Hepatocyte (in vitro differentiated cells): Measurements from ENCODE around the gene ATP10D. TPM values are rescaled to one million over a fixed set of nuclear protein-coding genes. Genes with fewer than 3 reads are reported as not detected.

ENCODE experiments used
- DNase-seq: peaks from one replicate; pipeline ENCODE4 v3.0.0-alpha.2; 2016; ENCODE audit warnings: low spot score
- H2AFZ ChIP-seq: fragments of 200-600 bp; sonication (generic); 2 replicates; pipeline ENCODE4 v1.6.0; 2016; ENCODE audit warnings: antibody characterized with exemption, mild to moderate bottlenecking
- H3K27ac ChIP-seq: fragments of 200-600 bp; sonication (generic); 2 replicates; pipeline ENCODE4 v1.5.1; 2016; ENCODE audit warnings: mild to moderate bottlenecking
- H3K27me3 ChIP-seq: fragments of 200-600 bp; sonication (generic); 2 replicates; pipeline ENCODE4 v1.6.1; 2016
- H3K36me3 ChIP-seq: fragments of 200-600 bp; sonication (generic); replicated peaks from 2 replicates; pipeline ENCODE4 v1.5.1; 2016; ENCODE audit warnings: low read depth; ENCODE audit not compliant: insufficient read depth
- H3K4me1 ChIP-seq: fragments of 200-600 bp; sonication (generic); 2 replicates; pipeline ENCODE4 v1.5.1; 2016; ENCODE audit warnings: mild to moderate bottlenecking, moderate library complexity; ENCODE audit not compliant: insufficient read depth
- H3K4me2 ChIP-seq: fragments of 200-600 bp; sonication (generic); 2 replicates; pipeline ENCODE4 v1.6.0; 2016
- H3K4me3 ChIP-seq: fragments of 200-600 bp; sonication (generic); 2 replicates; pipeline ENCODE4 v1.5.1; 2016; ENCODE audit warnings: mild to moderate bottlenecking
- H3K79me2 ChIP-seq: fragments of 200-600 bp; sonication (generic); 2 replicates; pipeline ENCODE4 v1.6.0; 2017; ENCODE audit warnings: mild to moderate bottlenecking
- H3K9me2 ChIP-seq: fragments of 200-600 bp; sonication (generic); replicated peaks from 2 replicates; pipeline ENCODE4 v1.6.0; 2017; ENCODE audit warnings: mild to moderate bottlenecking; ENCODE audit not compliant: insufficient read depth
- H3K9me3 ChIP-seq: fragments of 200-600 bp; sonication (generic); 2 replicates; pipeline ENCODE4 v1.5.1; 2016; ENCODE audit warnings: low read depth, mild to moderate bottlenecking
- H4K20me1 ChIP-seq: fragments of 200-600 bp; sonication (generic); 2 replicates; pipeline ENCODE4 v1.6.0; 2016; ENCODE audit warnings: mild to moderate bottlenecking; ENCODE audit not compliant: insufficient read depth, poor library complexity, severe bottlenecking
- CTCF ChIP-seq: fragments of 200-600 bp; sonication (generic); IDR thresholded peaks from 2 replicates; pipeline ENCODE4 v1.5.1; 2016; ENCODE audit warnings: antibody characterized with exemption, mild to moderate bottlenecking; ENCODE audit not compliant: poor library complexity
- EZH2 ChIP-seq: fragments of 200-600 bp; sonication (generic); IDR thresholded peaks from 2 replicates; pipeline ENCODE4 v1.6.1; 2016; ENCODE audit warnings: antibody characterized with exemption, mild to moderate bottlenecking, borderline replicate concordance
- EZH2phosphoT487 ChIP-seq: fragments of 200-600 bp; sonication (generic); IDR thresholded peaks from one replicate; pipeline ENCODE4 v1.6.1; 2018; ENCODE audit warnings: antibody characterized with exemption, mild to moderate bottlenecking, low read depth, moderate library complexity; ENCODE audit not compliant: unreplicated experiment, severe bottlenecking
- WGBS: methylation state at CpG from one replicate; pipeline ENCODE4 v1.1.6; 2016; ENCODE audit warnings: low lambda C conversion rate; ENCODE audit errors: missing lambda C conversion rate; 5-methylcytosine and 5-hydroxymethylcytosine counted together
- polyA plus RNA-seq: library from polyadenylated mRNA; unstranded; fragments of >200 nt; fragmentation: Nextera tagmentation; extraction: Ambion mirVana; gene quantifications from 2 replicates; pipeline ENCODE4 v1.2.1, GENCODE V29; 2016
- total RNA-seq: library from RNA; depleted of rRNA; stranded (reverse); fragments of >200 nt; gene quantifications from 2 replicates; pipeline ENCODE4 v1.2.3, GENCODE V29; 2014

ATP10D gene
- total and polyA plus RNA-seq, 2 experiments from 2014 or later = 8.0 to 14.7 TPM

GRCh38 chr4:47531241-47531953, 46.3 kb downstream of the ATP10D start:
- Histone ChIP-seq H3K4me3 (no peak overlapping the region), H2AFZ (no peak overlapping the region), H3K9me3 (no peaks in the 10 kb centered on the region), H3K4me1 (no peaks in the 10 kb centered on the region), H3K36me3 (no peaks in the 10 kb centered on the region), H4K20me1 (no peaks in the 10 kb centered on the region), H3K27ac (no peak overlapping the region), H3K4me2 (no peak overlapping the region), H3K79me2 (no peaks in the 10 kb centered on the region), H3K27me3 (no peaks in the 10 kb centered on the region), H3K9me2 (no peaks in the 10 kb centered on the region)
- TF ChIP-seq EZH2phosphoT487 (no peak), EZH2 (no peak), CTCF (no peak)
- peak; percentile 8 for DNase-seq
- 87% methylated on average over 2 of the region's 2 CpGs for WGBS

GRCh38 chr4:47531954-47532321, 46.9 kb downstream of the ATP10D start:
- no peak overlapping the region for H3K4me2 ChIP-seq
- no peak overlapping the region for H3K27ac ChIP-seq

GRCh38 chr4:47532658-47533057, 47.6 kb downstream of the ATP10D start:
- H3K9me2 ChIP-seq = no peaks in the 10 kb centered on the region
- TF ChIP-seq CTCF = no peak
- TF ChIP-seq EZH2phosphoT487 = no peak
- TF ChIP-seq EZH2 = no peak
- H3K79me2 ChIP-seq = no peaks in the 10 kb centered on the region
- H2AFZ ChIP-seq = no peak overlapping the region
- 79% methylated on average over 4 of the region's 4 CpGs for whole genome bisulfite sequencing
- H3K36me3 ChIP-seq = no peaks in the 10 kb centered on the region
- H3K9me3 ChIP-seq = no peaks in the 10 kb centered on the region
- no peaks in the 10 kb centered on the region for H3K27me3 ChIP-seq
- no peak overlapping the region for H3K27ac ChIP-seq
- no peak overlapping the region for H3K4me3 ChIP-seq
- H3K4me1 ChIP-seq = no peaks in the 10 kb centered on the region
- no peak overlapping the region for H3K4me2 ChIP-seq
- no peak for DNase-seq
- no peaks in the 10 kb centered on the region for H4K20me1 ChIP-seq

More at GRCh38 chr4:47531954-47532321, 46.9 kb downstream of the ATP10D start:
- TF ChIP-seq EZH2 (no peak), CTCF (no peak), EZH2phosphoT487 (no peak)
- Histone ChIP-seq H3K9me3 (no peaks in the 10 kb centered on the region), H3K4me3 (no peak overlapping the region), H3K79me2 (no peaks in the 10 kb centered on the region), H3K4me1 (no peaks in the 10 kb centered on the region), H4K20me1 (no peaks in the 10 kb centered on the region), H3K9me2 (no peaks in the 10 kb centered on the region), H2AFZ (no peak overlapping the region), H3K36me3 (no peaks in the 10 kb centered on the region), H3K27me3 (no peaks in the 10 kb centered on the region)
- no peak for DNase-seq
- 95% methylated on average over 2 of the region's 2 CpGs for WGBS
